Cardiac fibroblast (primary cell): ENCODE measurements around the gene GPA33.

Experiments
- DNase-seq, 2 donors: peaks; one replicate each; pipeline versions ENCODE4 v3.0.0 to v3.0.0-alpha.2; 2010; ENCODE audit warnings: low read depth in 2 of 2
- H3K4me3 ChIP-seq, 2 donors: replicated peaks in 1 of 2; 1 replicate in 1 of 2; 2 replicates in 1 of 2; pipeline ENCODE4 v1.5.1; 2011; ENCODE audit warnings: low read depth in 2 of 2, low read length in 2 of 2, mild to moderate bottlenecking in 2 of 2, moderate library complexity in 1 of 2
- CTCF ChIP-seq: IDR thresholded peaks from one replicate; pipeline ENCODE4 v1.5.1; 2011; ENCODE audit warnings: low read depth, mild to moderate bottlenecking, low read length, inconsistent platforms

Gene GPA33

GRCh38 chr1:167135281-167135840 is 45.2 kb upstream of the GPA33 start:
- TF ChIP-seq CTCF, result no peak
- no peak for DNase-seq

DNA sequence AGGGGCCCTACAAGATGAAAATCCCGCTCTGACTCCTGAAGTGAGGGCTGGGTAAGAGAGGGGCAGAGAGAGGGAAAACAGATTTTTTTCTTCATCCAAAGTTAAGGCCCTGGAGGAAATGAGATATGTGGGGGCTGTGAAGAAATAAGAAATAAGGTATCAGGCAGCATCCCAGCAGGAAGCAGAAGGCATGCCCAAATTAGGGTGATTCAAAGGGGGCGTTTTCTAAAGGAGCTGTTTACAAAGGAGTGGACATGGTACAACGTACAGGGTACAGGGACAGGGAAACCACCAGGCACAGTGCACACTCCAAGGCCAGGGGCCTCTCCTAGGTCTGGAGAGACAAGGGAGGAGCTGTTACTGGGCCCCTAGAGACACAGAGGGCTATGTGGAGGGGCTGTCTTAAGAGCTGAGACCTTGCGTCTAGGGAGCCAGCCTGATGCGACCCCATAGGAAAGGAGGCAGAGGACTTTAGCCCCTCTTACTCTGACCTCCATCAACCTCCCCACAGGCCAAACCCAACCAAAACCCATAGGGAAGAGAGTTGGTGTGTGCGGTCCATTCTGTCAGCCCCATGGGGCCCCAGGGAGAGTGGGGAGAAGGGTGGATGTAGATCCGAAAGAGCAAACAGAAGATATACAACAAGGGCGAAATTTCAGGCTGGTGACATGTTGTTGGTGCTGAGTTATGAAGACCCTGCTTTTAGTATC is 42.3 kb upstream of the GPA33 start:
- no peak for TF ChIP-seq CTCF
- no peak overlapping the region for H3K4me3 ChIP-seq
- no peak for DNase-seq

More at GRCh38 chr1:167135281-167135840, 45.2 kb upstream of the GPA33 start:
- no peak overlapping the region for H3K4me3 ChIP-seq

DNA sequence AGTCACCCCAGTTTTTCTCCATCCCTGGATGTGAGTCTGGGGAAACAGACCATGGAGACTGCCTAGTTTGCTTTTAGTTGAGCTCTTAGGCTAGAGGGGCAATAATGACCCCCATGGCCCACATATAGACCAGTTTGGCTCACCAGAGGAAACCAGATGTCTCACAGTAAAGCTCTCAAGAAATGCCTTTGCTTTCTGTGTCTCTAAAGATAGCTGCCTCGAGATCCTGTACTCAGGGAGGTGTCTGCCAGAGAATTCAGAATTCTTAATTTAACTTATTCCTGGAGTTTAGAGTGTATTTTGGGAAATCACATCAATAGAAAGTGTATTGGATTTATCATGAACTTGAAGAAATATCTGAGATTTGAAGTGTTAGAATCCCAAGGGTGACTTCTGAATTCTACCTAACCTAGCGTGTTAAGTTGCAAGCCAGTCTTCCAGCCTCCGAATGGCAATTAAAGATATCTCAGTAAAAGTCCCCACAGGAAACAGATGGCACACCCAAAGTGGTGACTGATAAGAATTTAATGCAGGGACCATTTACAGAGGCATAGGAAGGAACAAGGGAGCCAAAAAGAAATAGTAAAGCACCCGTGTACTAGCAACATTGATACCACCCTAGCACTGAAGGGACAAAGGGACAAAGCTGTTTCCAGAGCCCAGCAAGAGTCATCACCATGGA is 40.8 kb upstream of the GPA33 start:
- TF ChIP-seq CTCF, result no peak
- no peak overlapping the region for H3K4me3 ChIP-seq

GRCh38 chr1:167128261-167129227 is 38.4 kb upstream of the GPA33 start:
- no peak overlapping the region for H3K4me3 ChIP-seq
- TF ChIP-seq CTCF, result no peak
- DNase-seq, result no peak

More for the DNA sequence above, 40.8 kb upstream of the GPA33 start:
- DNase-seq, result no peak

DNA sequence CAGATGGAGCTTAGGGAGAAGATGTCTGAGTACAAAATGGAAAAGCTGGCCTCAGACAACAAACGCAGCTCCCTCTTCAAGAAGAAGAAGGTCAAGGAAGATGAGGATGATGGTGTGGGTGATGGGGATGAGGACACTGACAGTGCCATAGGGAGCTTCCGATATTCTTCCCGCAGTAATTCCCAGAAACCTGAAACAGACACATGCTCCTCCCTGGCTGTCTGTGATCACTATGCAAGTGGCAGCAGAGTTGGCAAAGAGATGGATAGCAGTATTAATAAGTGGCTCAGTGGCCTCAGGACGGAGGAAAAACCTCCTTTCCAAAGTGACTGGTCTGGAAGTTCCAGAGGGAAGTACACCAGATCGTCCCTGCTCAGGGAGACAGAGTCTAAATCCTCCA is 37.5 kb upstream of the GPA33 start:
- DNase-seq, result no peak
- TF ChIP-seq CTCF, result no peak
- H3K4me3 ChIP-seq, result no peak overlapping the region

GRCh38 chr1:167127236-167127635 is 37.1 kb upstream of the GPA33 start:
- H3K4me3 ChIP-seq, result no peak overlapping the region
- TF ChIP-seq CTCF, result no peak
- DNase-seq, result no peak
